ENCODE data around the gene MKRN2. TPM values are rescaled to one million over a fixed set of nuclear protein-coding genes. Genes with fewer than 3 reads are reported as not detected.

MKRN2 gene
- total RNA-seq, 2 donors from 2014 or later, result 35.7 to 41.5 TPM

DNA sequence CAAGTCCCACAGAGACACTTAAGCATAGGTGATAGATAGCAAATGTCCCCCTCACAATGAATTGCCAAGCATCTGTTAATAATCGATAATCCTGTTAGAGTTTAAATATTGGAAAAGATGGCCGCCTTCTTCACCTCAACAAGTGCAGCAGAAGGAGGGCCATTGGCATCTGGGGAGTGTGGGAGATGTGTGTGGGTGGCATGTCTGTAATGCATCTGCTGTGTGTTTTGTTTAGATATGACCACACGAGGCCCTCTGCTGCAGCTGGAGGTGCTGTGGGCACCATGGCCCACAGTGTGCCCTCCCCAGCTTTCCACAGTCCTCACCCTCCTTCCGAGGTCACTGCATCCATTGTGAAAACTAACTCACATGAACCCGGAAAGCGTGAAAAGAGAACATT, 12.9 kb downstream of the MKRN2 start:
- no peaks in the 10 kb centered on the region for H3K4me1 ChIP-seq (ENCODE audit: control insufficient read depth in 1 of 2, low read depth in 2 of 2)
- H3K9me3 ChIP-seq, result peaks cover 3% of the 10 kb centered on the region
- H3K27me3 ChIP-seq (replicated peaks; ENCODE audit: insufficient read depth), result no peaks in the 10 kb centered on the region
- H3K4me3 ChIP-seq, result no peak overlapping the region
- TF ChIP-seq, protein P1, sequence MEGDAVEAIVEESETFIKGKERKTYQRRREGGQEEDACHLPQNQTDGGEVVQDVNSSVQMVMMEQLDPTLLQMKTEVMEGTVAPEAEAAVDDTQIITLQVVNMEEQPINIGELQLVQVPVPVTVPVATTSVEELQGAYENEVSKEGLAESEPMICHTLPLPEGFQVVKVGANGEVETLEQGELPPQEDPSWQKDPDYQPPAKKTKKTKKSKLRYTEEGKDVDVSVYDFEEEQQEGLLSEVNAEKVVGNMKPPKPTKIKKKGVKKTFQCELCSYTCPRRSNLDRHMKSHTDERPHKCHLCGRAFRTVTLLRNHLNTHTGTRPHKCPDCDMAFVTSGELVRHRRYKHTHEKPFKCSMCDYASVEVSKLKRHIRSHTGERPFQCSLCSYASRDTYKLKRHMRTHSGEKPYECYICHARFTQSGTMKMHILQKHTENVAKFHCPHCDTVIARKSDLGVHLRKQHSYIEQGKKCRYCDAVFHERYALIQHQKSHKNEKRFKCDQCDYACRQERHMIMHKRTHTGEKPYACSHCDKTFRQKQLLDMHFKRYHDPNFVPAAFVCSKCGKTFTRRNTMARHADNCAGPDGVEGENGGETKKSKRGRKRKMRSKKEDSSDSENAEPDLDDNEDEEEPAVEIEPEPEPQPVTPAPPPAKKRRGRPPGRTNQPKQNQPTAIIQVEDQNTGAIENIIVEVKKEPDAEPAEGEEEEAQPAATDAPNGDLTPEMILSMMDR (IDR thresholded peaks at IDR 0.05), result no peak
- H3K36me3 ChIP-seq, result peaks cover 48% of the 10 kb centered on the region
- ATAC-seq (ENCODE audit: insufficient number of reproducible peaks, low FRiP score, low read depth) (no peak), DNase-seq (ENCODE audit: low spot score) (no peak)
- H3K27ac ChIP-seq, result no peak overlapping the region

DNA sequence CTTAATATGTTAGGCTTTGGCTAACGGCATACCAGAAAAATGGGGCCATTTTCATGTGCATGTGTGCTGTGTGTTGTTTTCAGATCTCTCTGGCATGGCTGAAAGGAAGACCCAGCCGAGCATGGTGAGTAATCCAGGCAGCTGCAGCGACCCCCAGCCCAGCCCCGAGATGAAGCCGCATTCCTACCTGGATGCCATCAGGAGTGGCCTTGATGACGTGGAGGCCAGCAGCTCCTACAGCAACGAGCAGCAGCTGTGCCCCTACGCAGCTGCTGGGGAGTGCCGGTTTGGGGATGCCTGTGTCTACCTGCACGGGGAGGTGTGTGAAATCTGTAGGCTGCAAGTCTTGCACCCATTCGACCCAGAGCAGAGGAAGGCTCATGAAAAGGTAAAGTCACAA, 15.1 kb downstream of the MKRN2 start:
- Histone ChIP-seq H3K27ac (no peak overlapping the region), H3K27me3 (replicated peaks; ENCODE audit: insufficient read depth) (no peaks in the 10 kb centered on the region), H3K4me3 (no peak overlapping the region), H3K36me3 (peaks cover 67% of the 10 kb centered on the region), H3K4me1 (ENCODE audit: control insufficient read depth in 1 of 2, low read depth in 2 of 2) (no peaks in the 10 kb centered on the region), H3K9me3 (no peaks in the 10 kb centered on the region)
- no peak for DNase-seq (ENCODE audit: low spot score)
- no peak for ATAC-seq (ENCODE audit: insufficient number of reproducible peaks, low FRiP score, low read depth)
- TF ChIP-seq, protein P1 (IDR thresholded peaks at IDR 0.05), result no peak

DNA sequence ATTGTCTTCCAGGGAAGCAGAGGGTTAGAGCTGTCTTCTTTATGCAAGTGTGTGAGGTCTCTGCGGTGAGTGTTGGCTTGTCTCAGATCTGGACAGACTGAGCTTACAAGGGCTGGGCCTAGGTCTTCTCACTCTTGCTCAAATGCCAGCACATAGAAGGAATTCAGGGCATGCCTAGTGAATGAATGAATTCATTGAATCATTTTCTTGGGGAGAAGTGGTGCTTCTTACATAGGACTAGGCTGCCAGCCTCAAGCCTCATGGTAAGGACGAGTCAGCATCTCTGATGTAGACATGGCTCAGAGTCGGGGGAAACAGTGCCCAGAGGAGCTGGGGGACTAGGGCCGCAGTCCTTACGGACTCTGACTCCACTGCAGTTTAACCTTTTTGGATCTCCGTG, 17.2 kb downstream of the MKRN2 start:
- Histone ChIP-seq H3K4me3 (no peak overlapping the region), H3K9me3 (no peaks in the 10 kb centered on the region), H3K4me1 (ENCODE audit: control insufficient read depth in 1 of 2, low read depth in 2 of 2) (no peaks in the 10 kb centered on the region), H3K27me3 (replicated peaks; ENCODE audit: insufficient read depth) (no peaks in the 10 kb centered on the region), H3K36me3 (peaks cover 77% of the 10 kb centered on the region), H3K27ac (no peak overlapping the region)
- TF ChIP-seq, protein P1 (IDR thresholded peaks at IDR 0.05), result no peak
- ATAC-seq (ENCODE audit: insufficient number of reproducible peaks, low FRiP score, low read depth), result no peak
- no peak for DNase-seq (ENCODE audit: low spot score)

DNA sequence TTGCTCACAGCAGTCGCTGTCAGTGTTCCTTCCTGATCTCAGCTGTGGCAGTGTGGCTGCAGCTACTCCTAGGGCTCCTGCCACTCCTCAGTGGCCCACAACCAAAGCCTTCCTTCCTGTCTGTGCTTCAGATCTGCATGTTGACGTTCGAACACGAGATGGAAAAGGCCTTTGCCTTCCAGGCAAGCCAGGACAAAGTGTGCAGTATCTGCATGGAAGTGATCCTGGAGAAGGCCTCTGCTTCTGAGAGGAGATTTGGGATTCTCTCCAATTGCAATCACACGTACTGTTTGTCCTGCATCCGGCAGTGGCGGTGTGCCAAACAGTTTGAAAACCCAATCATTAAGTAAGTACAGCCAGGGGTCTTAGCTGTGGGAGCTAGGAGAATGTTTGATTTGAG, 17.8 kb downstream of the MKRN2 start:
- no peak for ATAC-seq (ENCODE audit: insufficient number of reproducible peaks, low FRiP score, low read depth)
- H3K36me3 ChIP-seq, result peaks cover 78% of the 10 kb centered on the region
- no peaks in the 10 kb centered on the region for H3K27me3 ChIP-seq (replicated peaks; ENCODE audit: insufficient read depth)
- no peaks in the 10 kb centered on the region for H3K4me1 ChIP-seq (ENCODE audit: control insufficient read depth in 1 of 2, low read depth in 2 of 2)
- no peak overlapping the region for H3K4me3 ChIP-seq
- no peak for DNase-seq (ENCODE audit: low spot score)
- TF ChIP-seq, protein P1 (IDR thresholded peaks at IDR 0.05), result no peak
- no peaks in the 10 kb centered on the region for H3K9me3 ChIP-seq
- H3K27ac ChIP-seq, result no peak overlapping the region

DNA sequence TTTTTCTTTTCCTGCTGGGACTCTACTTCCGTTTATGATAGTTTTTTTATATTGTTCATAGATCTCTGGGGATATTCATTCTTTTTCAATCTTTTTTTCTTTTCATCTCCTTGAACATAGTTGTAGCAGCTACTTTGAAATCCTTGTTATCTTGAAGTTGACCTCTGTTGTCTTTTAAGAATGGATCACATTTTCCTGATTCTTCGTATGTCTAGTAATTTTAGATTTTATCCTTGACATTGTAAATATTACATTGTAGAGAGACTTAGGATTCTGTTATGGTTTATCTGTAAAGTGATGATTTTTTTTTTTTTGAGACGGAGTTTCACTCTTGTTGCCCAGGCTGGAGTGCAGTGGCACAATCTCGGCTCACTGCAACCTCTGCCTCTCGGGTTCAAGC, 20.5 kb downstream of the MKRN2 start:
- H3K27ac ChIP-seq, result no peak overlapping the region
- no peak for ATAC-seq (ENCODE audit: insufficient number of reproducible peaks, low FRiP score, low read depth)
- DNase-seq (ENCODE audit: low spot score), result no peak
- TF ChIP-seq, protein P1 (IDR thresholded peaks at IDR 0.05), result no peak
- H3K4me1 ChIP-seq (ENCODE audit: control insufficient read depth in 1 of 2, low read depth in 2 of 2), result no peaks in the 10 kb centered on the region
- no peaks in the 10 kb centered on the region for H3K27me3 ChIP-seq (replicated peaks; ENCODE audit: insufficient read depth)
- H3K36me3 ChIP-seq, result peaks cover 77% of the 10 kb centered on the region
- no peaks in the 10 kb centered on the region for H3K9me3 ChIP-seq
- no peak overlapping the region for H3K4me3 ChIP-seq
